SK-N-SH (cell line): ENCODE results near the gene AUTS2. TPM values are rescaled to one million over a fixed set of nuclear protein-coding genes. Genes with fewer than 3 reads are reported as not detected.

Experiments used
- CTCF ChIA-PET: fragments of 300-600, 350-600 bp; formaldehyde crosslinking; extraction: SDS; loops from one replicate; lab custom pipeline; 2021; lab: Yijun Ruan, JAX
- POLR2A ChIA-PET: fragments of 350-600 bp; sonication (Branson Sonifier 250); formaldehyde crosslinking; extraction: SDS; loops from one replicate; lab custom pipeline; 2020; ENCODE audit warnings: antibody characterized with exemption, inconsistent platforms; lab: Yijun Ruan, JAX
- DNase-seq: peaks from one replicate; pipeline ENCODE4 v3.0.0; 2012
- H2AFZ ChIP-seq: fragments of 200-600 bp; sonication (generic); 2 replicates; pipeline ENCODE4 v1.8.1; 2016; ENCODE audit warnings: antibody characterized with exemption, mild to moderate bottlenecking, low read depth
- H3F3A ChIP-seq: fragments of 200-600 bp; sonication (generic); replicated peaks from 2 replicates; pipeline ENCODE3; 2016; ENCODE audit warnings: antibody characterized with exemption, mild to moderate bottlenecking; ENCODE audit not compliant: insufficient read depth
- H3K27ac ChIP-seq, 2 experiments: fragments of 200-500 bp in 1 of 2; fragments of 200-600 bp in 1 of 2; sonication (Bioruptor generic) in 1 of 2; sonication (generic), shearing (Covaris generic) in 1 of 2; 2 replicates each; pipeline versions ENCODE4 v1.5.1 to v1.6.1; 2014 to 2016; ENCODE audit warnings: low read depth in 2 of 2, inconsistent platforms in 1 of 2, low read length in 1 of 2, mild to moderate bottlenecking in 1 of 2, mixed read lengths in 1 of 2
- H3K27me3 ChIP-seq: fragments of 200-600 bp; sonication (generic), shearing (Covaris generic); 2 replicates; pipeline ENCODE4 v1.6.1; 2016; ENCODE audit warnings: mixed run types; ENCODE audit not compliant: insufficient read depth
- H3K36me3 ChIP-seq, 2 experiments: fragments of 200-500 bp in 1 of 2; fragments of 200-600 bp in 1 of 2; sonication (Bioruptor generic) in 1 of 2; sonication (generic) in 1 of 2; replicated peaks in 1 of 2; 2 replicates each; pipeline versions ENCODE3 to v1.5.1; 2014 to 2016; ENCODE audit warnings: low read length in 1 of 2, mild to moderate bottlenecking in 1 of 2; ENCODE audit not compliant: insufficient read depth in 2 of 2, control insufficient read depth in 1 of 2
- H3K4me1 ChIP-seq, 2 experiments: fragments of 200-500 bp in 1 of 2; fragments of 200-600 bp in 1 of 2; sonication (Bioruptor generic) in 1 of 2; sonication (generic), shearing (Covaris generic) in 1 of 2; 2 replicates each; pipeline versions ENCODE4 v1.5.1 to v1.6.1; 2014 to 2016; ENCODE audit warnings: low read depth in 1 of 2, low read length in 1 of 2, mixed run types in 1 of 2; ENCODE audit not compliant: insufficient read depth in 2 of 2, control insufficient read depth in 1 of 2
- H3K4me2 ChIP-seq: fragments of 200-600 bp; sonication (generic), shearing (Covaris generic); 2 replicates; pipeline ENCODE4 v1.6.1; 2017; ENCODE audit warnings: mixed run types
- H3K4me3 ChIP-seq, 2 experiments: fragments of 200-500 bp in 1 of 2; fragments of 200-600 bp in 1 of 2; sonication (Bioruptor generic) in 1 of 2; sonication (generic), shearing (Covaris generic) in 1 of 2; 2 replicates each; pipeline versions ENCODE4 v1.5.1 to v1.8.1; 2014 to 2016; ENCODE audit warnings: low read depth in 2 of 2, inconsistent platforms in 1 of 2, low read length in 1 of 2, mild to moderate bottlenecking in 1 of 2, mixed read lengths in 1 of 2, moderate library complexity in 1 of 2
- H3K79me2 ChIP-seq: fragments of 200-600 bp; sonication (generic); 2 replicates; pipeline ENCODE4 v1.8.1; 2017; ENCODE audit warnings: mild to moderate bottlenecking; ENCODE audit not compliant: insufficient read depth
- H3K9ac ChIP-seq: fragments of 200-600 bp; sonication (generic); 2 replicates; pipeline ENCODE4 v1.6.1; 2017; ENCODE audit warnings: mixed run types
- H3K9me2 ChIP-seq: fragments of 200-600 bp; sonication (generic); 2 replicates; pipeline ENCODE4 v1.6.1; 2017; ENCODE audit warnings: mixed run types
- H3K9me3 ChIP-seq: fragments of 200-600 bp; sonication (generic); 2 replicates; pipeline ENCODE4 v1.6.1; 2017; ENCODE audit warnings: mixed run types, mild to moderate bottlenecking, moderate library complexity
- H4K20me1 ChIP-seq: fragments of 200-600 bp; sonication (generic); 2 replicates; pipeline ENCODE4 v1.6.1; 2017; ENCODE audit warnings: mild to moderate bottlenecking, mixed run types; ENCODE audit not compliant: insufficient read depth
- ELF1 ChIP-seq: IDR thresholded peaks from 2 replicates; pipeline ENCODE4 v1.4.0; 2012
- FOSL2 ChIP-seq: IDR thresholded peaks from 2 replicates; pipeline ENCODE4 v1.4.0; 2012; ENCODE audit warnings: low read depth, mild to moderate bottlenecking, moderate library complexity, borderline replicate concordance
- FOXJ3 ChIP-seq: sonication (generic); formaldehyde crosslinking; IDR thresholded peaks from 2 replicates; pipeline ENCODE4 v1.5.1; 2020; ENCODE audit warnings: mild to moderate bottlenecking, missing genetic modification reagents
- GABPA ChIP-seq: IDR thresholded peaks from 2 replicates; pipeline ENCODE4 v1.4.0; 2012; ENCODE audit warnings: low read depth, mild to moderate bottlenecking
- JUND ChIP-seq: IDR thresholded peaks from 2 replicates; pipeline ENCODE4 v1.4.0; 2012
- NFIC ChIP-seq: IDR thresholded peaks from 2 replicates; pipeline ENCODE4 v1.4.0; 2012; ENCODE audit warnings: borderline replicate concordance
- POLR2AphosphoS5 ChIP-seq: IDR thresholded peaks from 2 replicates; pipeline ENCODE4 v1.6.1; 2012; ENCODE audit warnings: low read depth, low read length
- RAD21 ChIP-seq: IDR thresholded peaks from 2 replicates; pipeline ENCODE4 v1.6.1; 2012; ENCODE audit warnings: mild to moderate bottlenecking, low read length
- RCOR1 ChIP-seq: fragments of 150-350 bp; IDR thresholded peaks from 2 replicates; pipeline ENCODE4 v1.6.1; 2017; ENCODE audit warnings: antibody characterized with exemption, low read length
- RXRA ChIP-seq: IDR thresholded peaks from 2 replicates; pipeline ENCODE4 v1.4.0; 2012; ENCODE audit warnings: low read depth, mild to moderate bottlenecking, borderline replicate concordance
- SIN3A ChIP-seq: IDR thresholded peaks from 2 replicates; pipeline ENCODE4 v1.6.1; 2012; ENCODE audit warnings: low read depth, mild to moderate bottlenecking, low read length, moderate library complexity, borderline replicate concordance
- YY1 ChIP-seq: IDR thresholded peaks from 2 replicates; pipeline ENCODE4 v1.4.0; 2012; ENCODE audit warnings: low read depth, mild to moderate bottlenecking
- WGBS: methylation state at CpG from one replicate; pipeline ENCODE4 v1.1.6; 2017; ENCODE audit warnings: low lambda C conversion rate; 5-methylcytosine and 5-hydroxymethylcytosine counted together
- polyA plus RNA-seq, 3 experiments: library from polyadenylated mRNA; depleted of rRNA; stranded (reverse); fragments of >200 nt; gene quantifications; 2 replicates each; pipeline ENCODE4 v1.2.3, GENCODE V29; 2012
- TF ChIP-seq, protein P1 (sequence below): IDR thresholded peaks from 2 replicates; pipeline ENCODE4 v1.6.1; 2012; ENCODE audit warnings: mild to moderate bottlenecking, low read depth, low read length, moderate library complexity

The AUTS2 gene
- polyA plus RNA-seq, 1 of the 3 experiments (the other 2 are of a cell fraction), result 15.6 TPM

DNA sequence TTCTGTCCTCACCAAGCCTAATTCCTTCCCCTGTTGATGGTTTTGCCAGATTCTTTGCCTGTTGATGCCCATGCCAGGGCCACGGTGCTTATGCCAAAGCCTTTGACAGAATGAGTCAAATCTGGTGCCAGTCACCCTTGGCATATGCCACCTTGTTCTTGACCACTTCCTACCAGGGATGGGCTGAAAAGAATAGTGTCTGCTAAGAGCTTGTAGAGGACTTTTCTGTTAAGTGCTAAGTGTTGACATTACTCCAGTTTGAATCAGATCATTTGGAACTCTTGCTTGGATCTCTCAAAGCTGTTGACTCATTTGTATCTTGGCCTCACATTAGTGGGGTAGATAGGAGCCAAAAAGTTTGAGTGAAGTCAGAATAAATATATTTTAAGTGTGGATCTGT is 661.2 kb downstream of the AUTS2 start:
- WGBS, result 71% methylated on average over 1 of the region's 1 CpG
- H3K9me2 ChIP-seq, result no peaks in the 10 kb centered on the region
- no peaks in the 10 kb centered on the region for H3K27me3 ChIP-seq
- no peaks in the 10 kb centered on the region for H3K9me3 ChIP-seq
- H3F3A ChIP-seq, result no peaks in the 10 kb centered on the region
- H2AFZ ChIP-seq, result no peak overlapping the region
- no peak overlapping the region for H3K4me2 ChIP-seq
- CTCF ChIA-PET, result interaction anchor here (0.8 to 1.5 kb wide), 3 partner anchors 9 to 22 kb away, joined by 3 to 4 read pairs (median 3); no protein-coding TSS in a partner anchor
- no peak for DNase-seq
- H3K36me3 ChIP-seq, result no peaks in the 10 kb centered on the region
- no peaks in the 10 kb centered on the region for H4K20me1 ChIP-seq
- TF ChIP-seq JUND (0 out of 2 replicates have a peak, but pooled peaks have one; percentile 10), FOSL2 (0 out of 2 replicates have a peak, but pooled peaks have one; percentile 12), SIN3A (no peak)
- TF ChIP-seq, all 33 proteins: peak for 2
- POLR2A ChIA-PET, result no interaction called here
- no peak overlapping the region for H3K27ac ChIP-seq
- H3K9ac ChIP-seq, result no peak overlapping the region
- no peak overlapping the region for H3K4me3 ChIP-seq
- no peaks in the 10 kb centered on the region for H3K79me2 ChIP-seq
- peaks cover 0 to 2% of the 10 kb centered on the region in 2 experiments; a peak in 1 of 4 replicates for H3K4me1 ChIP-seq

DNA sequence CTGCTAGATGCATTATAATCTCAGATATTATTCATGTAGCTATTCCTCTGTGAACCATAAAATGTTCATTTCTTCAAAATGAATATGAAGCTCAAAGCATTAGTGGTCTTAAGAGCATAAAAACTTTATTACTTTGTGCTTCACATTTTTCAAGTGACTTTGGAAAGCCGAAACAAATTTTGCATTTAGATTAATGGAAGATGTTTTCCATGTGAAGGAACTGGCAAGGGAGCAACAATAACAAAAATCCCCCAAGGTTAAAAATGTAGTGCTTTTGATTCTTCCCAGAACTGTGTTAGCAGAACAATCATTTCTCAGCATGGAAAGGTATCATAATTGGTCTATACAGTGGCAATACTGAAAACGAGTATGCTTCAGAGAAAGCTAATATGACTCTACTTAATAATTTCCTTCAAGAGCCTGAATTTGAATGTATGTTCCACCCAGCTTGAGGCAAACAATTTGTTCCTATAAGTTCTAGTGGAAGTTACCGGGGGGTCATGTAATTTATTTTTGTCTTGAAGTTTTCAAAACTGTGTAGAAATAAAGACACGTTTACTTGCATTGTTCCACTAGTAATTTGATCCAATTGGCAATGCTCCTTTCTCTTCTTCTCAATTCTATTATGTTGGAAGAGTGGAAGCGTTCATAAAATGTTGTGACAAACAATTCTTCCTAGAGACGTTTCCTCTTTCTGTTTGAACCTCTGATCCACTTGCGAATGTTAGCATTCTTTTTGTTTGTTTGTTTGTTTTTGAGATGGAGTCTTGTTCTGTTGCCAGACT is 665.4 kb downstream of the AUTS2 start:
- Histone ChIP-seq H3K9me3 (no peaks in the 10 kb centered on the region), H3K27me3 (no peaks in the 10 kb centered on the region), H3K36me3 (no peaks in the 10 kb centered on the region), H3K79me2 (no peaks in the 10 kb centered on the region)
- TF ChIP-seq GABPA (no peak), FOXJ3 (no peak), ELF1 (no peak), YY1 (no peak), SIN3A (no peak), POLR2AphosphoS5 (no peak), RCOR1 (no peak), NFIC (no peak), RAD21 (no peak), FOSL2 (no peak), RXRA (no peak)
- TF ChIP-seq, protein P1, sequence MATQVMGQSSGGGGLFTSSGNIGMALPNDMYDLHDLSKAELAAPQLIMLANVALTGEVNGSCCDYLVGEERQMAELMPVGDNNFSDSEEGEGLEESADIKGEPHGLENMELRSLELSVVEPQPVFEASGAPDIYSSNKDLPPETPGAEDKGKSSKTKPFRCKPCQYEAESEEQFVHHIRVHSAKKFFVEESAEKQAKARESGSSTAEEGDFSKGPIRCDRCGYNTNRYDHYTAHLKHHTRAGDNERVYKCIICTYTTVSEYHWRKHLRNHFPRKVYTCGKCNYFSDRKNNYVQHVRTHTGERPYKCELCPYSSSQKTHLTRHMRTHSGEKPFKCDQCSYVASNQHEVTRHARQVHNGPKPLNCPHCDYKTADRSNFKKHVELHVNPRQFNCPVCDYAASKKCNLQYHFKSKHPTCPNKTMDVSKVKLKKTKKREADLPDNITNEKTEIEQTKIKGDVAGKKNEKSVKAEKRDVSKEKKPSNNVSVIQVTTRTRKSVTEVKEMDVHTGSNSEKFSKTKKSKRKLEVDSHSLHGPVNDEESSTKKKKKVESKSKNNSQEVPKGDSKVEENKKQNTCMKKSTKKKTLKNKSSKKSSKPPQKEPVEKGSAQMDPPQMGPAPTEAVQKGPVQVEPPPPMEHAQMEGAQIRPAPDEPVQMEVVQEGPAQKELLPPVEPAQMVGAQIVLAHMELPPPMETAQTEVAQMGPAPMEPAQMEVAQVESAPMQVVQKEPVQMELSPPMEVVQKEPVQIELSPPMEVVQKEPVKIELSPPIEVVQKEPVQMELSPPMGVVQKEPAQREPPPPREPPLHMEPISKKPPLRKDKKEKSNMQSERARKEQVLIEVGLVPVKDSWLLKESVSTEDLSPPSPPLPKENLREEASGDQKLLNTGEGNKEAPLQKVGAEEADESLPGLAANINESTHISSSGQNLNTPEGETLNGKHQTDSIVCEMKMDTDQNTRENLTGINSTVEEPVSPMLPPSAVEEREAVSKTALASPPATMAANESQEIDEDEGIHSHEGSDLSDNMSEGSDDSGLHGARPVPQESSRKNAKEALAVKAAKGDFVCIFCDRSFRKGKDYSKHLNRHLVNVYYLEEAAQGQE, result no peak
- TF ChIP-seq, all 33 proteins: peak for 0
- H3K27ac ChIP-seq, result no peak overlapping the region
- H3K4me1 ChIP-seq, result peaks cover 0 to 13% of the 10 kb centered on the region in 2 experiments; a peak in 2 of 4 replicates
- ChIA-PET POLR2A (interaction anchor here (0.9 kb wide), 1 partner anchor 17 kb away, joined by 3 read pairs; no protein-coding TSS in a partner anchor), CTCF (no interaction called here)
- no peaks in the 10 kb centered on the region for H3K9me2 ChIP-seq
- H3K4me3 ChIP-seq, result no peak overlapping the region
- no peak overlapping the region for H2AFZ ChIP-seq
- no peak overlapping the region for H3K4me2 ChIP-seq
- H4K20me1 ChIP-seq, result no peaks in the 10 kb centered on the region
- WGBS, result 85% methylated on average over 7 of the region's 7 CpGs
- H3K9ac ChIP-seq, result no peak overlapping the region
- H3F3A ChIP-seq, result no peaks in the 10 kb centered on the region
- DNase-seq, result no peak
